ENCODE measurements around the gene LDAH.

LDAH gene

GRCh38 chr2:20647738-20648137 lies 175.2 kb downstream of the LDAH start:
- Histone ChIP-seq H3K9me3 (ENCODE audit: control insufficient read depth, insufficient read depth, low read length) (no peaks in the 10 kb centered on the region; the same call in 1 of the 2 replicates), H3K36me3 (ENCODE audit: insufficient read depth, low read length) (no peaks in the 10 kb centered on the region), H3K4me1 (ENCODE audit: insufficient read depth, low read length) (no peaks in the 10 kb centered on the region), H3K9ac (ENCODE audit: low read depth, low read length) (no peak overlapping the region)

GRCh38 chr2:20647211-20647610 lies 175.7 kb downstream of the LDAH start:
- Histone ChIP-seq H3K36me3 (ENCODE audit: insufficient read depth, low read length) (no peaks in the 10 kb centered on the region), H3K9ac (ENCODE audit: low read depth, low read length) (no peak overlapping the region), H3K4me1 (ENCODE audit: insufficient read depth, low read length) (no peaks in the 10 kb centered on the region), H3K9me3 (ENCODE audit: control insufficient read depth, insufficient read depth, low read length) (no peaks in the 10 kb centered on the region)

DNA sequence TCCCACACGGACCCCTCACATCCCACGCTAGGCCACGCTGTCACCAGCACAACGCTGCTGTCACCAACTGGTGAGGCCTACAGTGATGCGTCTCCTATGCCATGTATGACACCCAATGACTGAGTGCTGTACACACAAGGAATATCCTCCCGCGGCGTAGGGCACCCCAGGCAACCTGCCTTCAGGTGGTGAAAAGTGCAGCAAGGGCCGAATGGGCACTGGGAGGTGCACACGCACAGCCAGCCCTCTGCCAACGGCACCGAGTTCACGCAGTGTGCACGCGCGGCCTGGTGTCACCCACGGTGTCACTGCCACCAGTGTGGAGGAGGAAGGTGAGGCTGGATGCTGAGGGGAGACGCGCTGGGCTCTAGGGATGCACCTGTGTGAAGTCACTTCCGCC lies 176.5 kb downstream of the LDAH start:
- Histone ChIP-seq H3K4me1 (ENCODE audit: insufficient read depth, low read length) (no peaks in the 10 kb centered on the region), H3K9me3 (ENCODE audit: control insufficient read depth, insufficient read depth, low read length) (no peaks in the 10 kb centered on the region), H3K36me3 (ENCODE audit: insufficient read depth, low read length) (no peaks in the 10 kb centered on the region), H3K9ac (ENCODE audit: low read depth, low read length) (no peak overlapping the region)

- H3K9me3 ChIP-seq (ENCODE audit: control insufficient read depth, insufficient read depth, low read length), result no peaks in the 10 kb centered on the region
- H3K36me3 ChIP-seq (ENCODE audit: insufficient read depth, low read length), result no peaks in the 10 kb centered on the region
- no peaks in the 10 kb centered on the region for H3K4me1 ChIP-seq (ENCODE audit: insufficient read depth, low read length)
- H3K9ac ChIP-seq (ENCODE audit: low read depth, low read length), result no peak overlapping the region
Measured at GRCh38 chr2:20645761-20646160, 177.1 kb downstream of the LDAH start.

- Histone ChIP-seq H3K4me1 (ENCODE audit: insufficient read depth, low read length) (no peaks in the 10 kb centered on the region), H3K9ac (ENCODE audit: low read depth, low read length) (no peak overlapping the region), H3K9me3 (ENCODE audit: control insufficient read depth, insufficient read depth, low read length) (no peaks in the 10 kb centered on the region), H3K36me3 (ENCODE audit: insufficient read depth, low read length) (no peaks in the 10 kb centered on the region)
Measured at GRCh38 chr2:20645301-20645701, 177.6 kb downstream of the LDAH start.

GRCh38 chr2:20643826-20644225 lies 179.1 kb downstream of the LDAH start:
- H3K9ac ChIP-seq (ENCODE audit: low read depth, low read length), result no peak overlapping the region
- H3K4me1 ChIP-seq (ENCODE audit: insufficient read depth, low read length), result no peaks in the 10 kb centered on the region
- no peaks in the 10 kb centered on the region for H3K36me3 ChIP-seq (ENCODE audit: insufficient read depth, low read length)
- no peaks in the 10 kb centered on the region for H3K9me3 ChIP-seq (ENCODE audit: control insufficient read depth, insufficient read depth, low read length)

DNA sequence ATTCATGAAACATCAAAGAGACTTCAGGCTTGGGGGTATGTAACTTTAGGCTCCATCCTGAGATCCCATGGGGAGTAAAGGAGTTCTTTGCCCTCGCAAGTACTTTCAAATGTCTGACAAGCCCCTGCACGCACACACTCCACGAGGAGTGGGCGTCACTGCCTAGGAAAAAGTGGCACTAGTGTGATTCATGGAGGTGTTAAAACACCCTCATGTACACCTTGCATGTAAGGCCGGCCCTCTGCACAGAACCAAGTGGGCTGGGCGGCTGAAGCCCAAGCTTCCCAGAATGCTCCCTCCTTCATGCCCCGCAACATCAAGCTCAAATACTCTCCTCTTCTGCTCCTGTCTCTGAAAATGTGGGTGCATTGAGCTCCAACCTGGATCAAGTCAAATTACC lies 179.8 kb downstream of the LDAH start:
- H3K9ac ChIP-seq (ENCODE audit: low read depth, low read length), result no peak overlapping the region
- no peaks in the 10 kb centered on the region for H3K36me3 ChIP-seq (ENCODE audit: insufficient read depth, low read length)
- H3K9me3 ChIP-seq (ENCODE audit: control insufficient read depth, insufficient read depth, low read length), result no peaks in the 10 kb centered on the region
- H3K4me1 ChIP-seq (ENCODE audit: insufficient read depth, low read length), result no peaks in the 10 kb centered on the region

- Histone ChIP-seq H3K36me3 (ENCODE audit: insufficient read depth, low read length) (no peaks in the 10 kb centered on the region), H3K9ac (ENCODE audit: low read depth, low read length) (no peak overlapping the region), H3K4me1 (ENCODE audit: insufficient read depth, low read length) (no peaks in the 10 kb centered on the region), H3K9me3 (ENCODE audit: control insufficient read depth, insufficient read depth, low read length) (no peaks in the 10 kb centered on the region)
Measured at GRCh38 chr2:20642055-20642971, 180.6 kb downstream of the LDAH start.

DNA sequence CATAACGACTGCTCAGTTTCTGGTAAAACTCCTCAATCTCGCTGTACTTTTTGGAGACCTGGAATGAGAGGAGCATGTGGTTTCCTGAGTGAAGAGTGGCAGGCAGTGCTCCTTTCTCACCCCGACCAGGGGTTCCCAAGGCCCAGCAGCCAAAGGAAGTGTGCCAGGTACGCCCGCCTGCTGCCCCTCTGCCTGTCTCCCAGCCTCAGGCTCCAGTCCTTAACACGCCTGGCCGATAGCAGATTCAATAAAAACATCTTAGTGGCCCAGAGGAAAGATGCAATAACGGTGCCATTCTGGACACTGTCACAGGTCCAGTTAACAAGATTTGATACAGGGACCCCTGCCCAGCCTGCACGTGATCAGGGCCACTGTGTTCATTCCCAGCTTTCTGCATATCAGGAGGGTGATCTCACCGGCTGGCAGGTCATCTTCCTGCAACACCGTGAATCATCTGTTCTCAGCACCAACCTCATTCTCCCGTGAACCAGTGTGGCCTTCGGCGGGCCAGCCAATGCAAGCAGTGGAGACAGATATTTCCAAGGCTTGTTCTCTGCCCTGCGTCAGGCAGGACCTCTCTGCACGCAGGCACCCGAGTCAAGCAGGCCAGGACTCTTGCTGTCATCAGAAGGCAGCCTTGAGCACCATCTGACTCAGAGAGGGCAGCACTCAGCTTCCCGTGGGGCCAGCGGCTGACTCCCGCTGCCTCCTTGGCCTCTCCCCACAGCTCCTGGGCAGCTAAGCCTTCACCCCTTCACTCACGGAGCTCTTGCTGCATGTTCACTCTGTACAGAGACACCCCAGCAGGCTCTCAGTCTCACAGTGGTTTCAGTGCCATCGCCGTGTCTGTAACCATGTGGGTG lies 181.5 kb downstream of the LDAH start:
- no peak overlapping the region for H3K9ac ChIP-seq (ENCODE audit: low read depth, low read length)
- H3K9me3 ChIP-seq (ENCODE audit: control insufficient read depth, insufficient read depth, low read length), result no peaks in the 10 kb centered on the region
- no peaks in the 10 kb centered on the region for H3K4me1 ChIP-seq (ENCODE audit: insufficient read depth, low read length)
- H3K36me3 ChIP-seq (ENCODE audit: insufficient read depth, low read length), result no peaks in the 10 kb centered on the region

GRCh38 chr2:20640411-20641122 lies 182.3 kb downstream of the LDAH start:
- no peaks in the 10 kb centered on the region for H3K36me3 ChIP-seq (ENCODE audit: insufficient read depth, low read length)
- peaks cover under 1% of the 10 kb centered on the region; the same call in 1 of the 2 replicates for H3K4me1 ChIP-seq (ENCODE audit: insufficient read depth, low read length)
- H3K9me3 ChIP-seq (ENCODE audit: control insufficient read depth, insufficient read depth, low read length), result no peaks in the 10 kb centered on the region
- no peak overlapping the region for H3K9ac ChIP-seq (ENCODE audit: low read depth, low read length)

DNA sequence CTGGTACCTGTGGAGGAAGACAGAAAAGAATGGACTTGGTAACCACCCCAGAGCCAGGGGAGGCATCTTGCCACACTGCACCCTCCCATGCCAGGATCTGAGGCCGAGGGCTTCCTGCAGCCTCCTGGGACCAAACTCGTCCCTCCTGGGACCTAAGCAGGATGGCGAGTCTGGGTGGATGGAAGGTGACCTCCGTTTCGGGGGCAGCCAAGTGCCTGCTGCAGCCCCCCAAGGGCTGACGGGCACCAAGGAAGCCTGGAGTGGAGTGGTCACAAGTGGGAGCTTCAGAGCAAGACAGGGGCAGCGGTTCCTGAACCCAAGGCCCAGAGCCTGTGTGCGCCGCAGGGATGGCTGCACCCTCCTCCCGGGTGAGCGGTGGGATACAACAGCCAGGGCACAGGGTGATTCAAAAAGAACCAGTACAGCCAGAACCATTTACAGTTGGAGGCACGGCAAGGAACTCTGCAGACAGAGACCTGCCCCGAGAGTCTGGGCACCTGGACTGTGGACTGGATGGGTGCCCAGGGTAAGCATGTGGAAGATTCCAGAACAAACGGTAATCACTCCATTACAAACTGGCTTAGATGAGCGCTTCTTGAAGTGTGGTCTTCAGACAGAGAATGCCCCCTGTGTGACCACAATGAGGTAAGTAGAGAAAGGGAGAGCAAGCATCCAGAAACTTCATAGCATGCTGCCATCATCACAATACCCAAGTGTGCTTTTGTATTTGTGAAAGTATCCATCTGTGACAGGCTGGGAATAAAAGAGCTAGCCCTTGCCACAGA lies 184.1 kb downstream of the LDAH start:
- no peaks in the 10 kb centered on the region for H3K9me3 ChIP-seq (ENCODE audit: control insufficient read depth, insufficient read depth, low read length)
- no peaks in the 10 kb centered on the region for H3K36me3 ChIP-seq (ENCODE audit: insufficient read depth, low read length)
- H3K4me1 ChIP-seq (ENCODE audit: insufficient read depth, low read length), result peaks cover 7% of the 10 kb centered on the region
- no peak overlapping the region for H3K9ac ChIP-seq (ENCODE audit: low read depth, low read length)

- H3K4me1 ChIP-seq (ENCODE audit: insufficient read depth, low read length), result peaks cover 7% of the 10 kb centered on the region
- H3K9me3 ChIP-seq (ENCODE audit: control insufficient read depth, insufficient read depth, low read length), result no peaks in the 10 kb centered on the region
- no peaks in the 10 kb centered on the region for H3K36me3 ChIP-seq (ENCODE audit: insufficient read depth, low read length)
- no peak overlapping the region for H3K9ac ChIP-seq (ENCODE audit: low read depth, low read length)
Measured at GRCh38 chr2:20638014-20638413, 184.9 kb downstream of the LDAH start.

DNA sequence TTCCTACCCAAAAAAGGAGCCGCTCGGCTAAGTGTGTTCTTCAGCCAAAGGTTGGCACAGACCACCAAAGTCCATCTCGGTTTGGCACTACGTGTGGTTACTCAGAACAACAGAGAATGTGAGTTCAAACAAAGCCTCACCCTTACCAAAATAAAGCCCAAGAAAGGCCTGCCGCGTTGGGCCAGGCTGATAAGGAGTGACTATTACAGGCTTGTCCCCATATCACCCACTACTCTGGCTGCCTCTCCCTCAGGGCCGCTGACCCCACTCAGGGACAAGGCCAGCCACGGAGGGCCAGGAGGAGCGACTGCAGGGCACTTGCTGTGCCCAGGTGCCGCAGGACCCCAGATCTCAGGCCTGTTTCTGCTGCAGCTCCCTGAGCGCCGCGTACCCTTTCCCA lies 185.8 kb downstream of the LDAH start:
- peaks cover 7% of the 10 kb centered on the region for H3K4me1 ChIP-seq (ENCODE audit: insufficient read depth, low read length)
- no peaks in the 10 kb centered on the region for H3K36me3 ChIP-seq (ENCODE audit: insufficient read depth, low read length)
- H3K9me3 ChIP-seq (ENCODE audit: control insufficient read depth, insufficient read depth, low read length), result no peaks in the 10 kb centered on the region
- H3K9ac ChIP-seq (ENCODE audit: low read depth, low read length), result no peak overlapping the region
